Myometrial cell (primary cell): ENCODE measurements around the gene ZNF836. TPM values are rescaled to one million over a fixed set of nuclear protein-coding genes. Genes with fewer than 3 reads are reported as not detected.

Experiments used
- total RNA-seq: library from RNA; depleted of rRNA; stranded (reverse); fragments of >200 nt; gene quantifications from 2 replicates; pipeline ENCODE4 v1.2.3, GENCODE V29; 2015

ZNF836 gene
- total RNA-seq = 2.8 and 5.8 TPM in 2 replicates

DNA sequence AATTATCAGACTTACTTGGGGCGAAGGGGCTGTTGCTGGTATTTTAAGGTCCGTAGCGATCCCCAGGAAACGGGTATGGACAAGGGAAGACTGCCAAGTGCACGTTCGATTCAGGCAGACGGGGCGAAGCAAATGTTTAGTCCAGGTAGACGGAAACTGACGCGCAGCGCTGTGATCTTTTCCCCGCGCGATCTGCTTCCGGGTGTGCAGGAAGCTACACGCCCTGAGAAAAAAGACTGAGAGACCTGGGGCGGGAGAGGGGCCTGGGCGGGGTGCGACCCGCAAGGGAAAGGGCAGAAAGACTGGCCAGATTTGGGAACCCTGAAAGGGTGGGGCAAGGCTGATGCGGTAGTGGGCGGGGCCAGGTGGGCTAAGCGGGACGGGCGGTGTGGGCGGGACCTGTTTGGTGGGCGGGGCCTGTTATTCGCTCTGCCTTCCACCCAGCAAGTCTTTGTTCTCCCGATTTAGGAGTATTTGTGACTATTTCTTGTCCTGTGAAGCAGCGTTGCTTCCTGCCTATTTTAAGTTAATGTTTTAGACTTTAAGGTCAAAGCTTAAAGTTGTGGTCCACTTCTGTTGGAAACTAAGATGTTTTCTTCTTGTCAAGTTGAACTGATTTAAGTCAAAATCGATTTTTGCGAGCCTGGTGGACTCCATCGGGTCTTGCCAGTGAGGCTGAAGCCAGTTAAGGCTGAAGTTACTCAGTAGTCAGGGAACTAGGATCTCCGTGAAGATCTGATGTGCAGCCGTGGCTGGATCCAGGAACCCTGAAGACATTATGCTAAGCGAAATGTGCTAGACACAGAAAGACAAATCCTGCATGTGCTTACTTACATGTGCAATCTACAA, at the start of gene ZNF836:
ZNF836 (minus strand) TSS at position 301 of the 849 bp plus-strand sequence. CDS start 3,549 bp downstream, outside the sequence.

GRCh38 chr19:52189735-52190486, 18.5 kb upstream of the ZNF836 start, which contains the start of gene PPP2R1A:
Gene PPP2R1A (plus strand): TSS chr19:52190052. CDS start chr19:52190097, 45 bp downstream.

DNA sequence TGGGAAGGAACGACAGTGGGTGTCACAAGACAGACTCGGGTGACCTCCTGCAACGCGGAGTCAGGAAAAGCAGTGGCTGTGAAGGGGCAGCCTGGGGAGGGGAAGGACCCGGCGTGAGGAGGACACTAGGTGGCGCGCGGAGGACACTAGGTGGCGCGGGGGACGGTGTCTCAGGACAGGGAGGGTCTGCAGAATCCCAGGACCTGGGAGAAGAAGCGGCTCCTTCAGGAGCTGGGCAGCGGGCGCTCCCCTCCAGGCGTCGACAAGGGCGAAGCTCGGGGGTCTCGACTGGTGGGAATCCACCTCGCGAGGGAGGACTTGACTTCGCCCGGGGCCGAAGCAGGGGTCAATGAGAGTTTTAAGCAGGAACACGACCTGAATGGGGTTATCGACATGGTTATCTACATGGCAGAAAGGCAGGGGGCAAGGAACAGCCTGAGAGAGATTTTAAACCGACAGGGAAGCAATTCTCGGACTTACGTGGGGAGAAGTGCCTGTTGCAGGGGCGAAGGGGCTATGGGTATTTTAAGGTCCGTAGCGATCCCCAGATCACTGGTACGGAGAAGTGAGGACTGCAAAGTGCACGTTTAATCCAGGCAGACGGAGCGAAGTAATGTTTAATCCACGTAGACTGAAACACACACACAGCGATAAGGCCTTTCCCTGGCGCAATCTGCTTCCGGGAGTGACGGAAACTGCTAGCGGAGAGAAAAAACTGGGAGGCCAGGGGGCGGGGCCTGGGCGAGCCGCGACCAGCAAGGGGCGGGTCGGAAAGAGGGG, 32.0 kb downstream of the ZNF836 start, which contains the start of gene ZNF616:
ZNF616 (minus strand) TSS at position 687 of the 780 bp plus-strand sequence. CDS start 9,426 bp downstream, outside the sequence.

Other genes starting within 250 kb of the ZNF836 start
- gene ZNF613, start 244.1 kb downstream of the ZNF836 start, total RNA-seq = 3.7 and 8.1 TPM in 2 replicates
- 2.3 and 4.4 TPM in 2 replicates for gene ZNF350, start 184.8 kb downstream of the ZNF836 start, total RNA-seq
- gene ZNF615, start 163.4 kb downstream of the ZNF836 start, total RNA-seq = 2.3 and 4.6 TPM in 2 replicates
- gene ZNF614, start 143.2 kb downstream of the ZNF836 start, total RNA-seq = 5.5 and 5.7 TPM in 2 replicates
- gene ZNF432, start 122.8 kb downstream of the ZNF836 start, total RNA-seq = 4.0 and 4.1 TPM in 2 replicates
- 5.5 and 8.3 TPM in 2 replicates for gene ZNF841, start 75.9 kb downstream of the ZNF836 start, total RNA-seq
- gene ZNF616, start 31.7 kb downstream of the ZNF836 start, total RNA-seq = 4.6 and 6.1 TPM in 2 replicates
- gene PPP2R1A, start 18.4 kb upstream of the ZNF836 start, total RNA-seq = 208 and 312 TPM in 2 replicates
- 7.1 and 9.2 TPM in 2 replicates for gene ZNF766, start 98.0 kb upstream of the ZNF836 start, total RNA-seq
- 2.1 and 2.6 TPM in 2 replicates for gene ZNF480, start 125.5 kb upstream of the ZNF836 start, total RNA-seq
- gene ZNF610, start 164.6 kb upstream of the ZNF836 start, total RNA-seq = 1.2 and 2.9 TPM in 2 replicates
- gene ZNF880, start 198.3 kb upstream of the ZNF836 start, total RNA-seq = 18.7 and 23.0 TPM in 2 replicates
- 13.3 and 16.7 TPM in 2 replicates for gene ZNF528, start 226.2 kb upstream of the ZNF836 start, total RNA-seq